Common myeloid progenitor, CD34-positive (primary cell): ENCODE results near the gene MLXIP.

Experiments
- CTCF ChIA-PET: fragments of 350-600 bp; sonication (Branson Sonifier 250); formaldehyde crosslinking; loops from one replicate; lab custom pipeline; 2021; ENCODE audit warnings: antibody characterized with exemption; lab: Charles Lee
- POLR2A ChIA-PET: fragments of 350-600 bp; sonication (Branson Sonifier 250); formaldehyde crosslinking; loops from one replicate; lab custom pipeline; 2021; ENCODE audit warnings: antibody characterized with exemption; lab: Charles Lee
- DNase-seq, 3 donors: peaks; one replicate each; pipeline versions ENCODE4 v3.0.0 to v3.0.0-alpha.2; 2013
- H3K27ac ChIP-seq, 2 experiments: 1 replicate in 1 of 2; 2 replicates in 1 of 2; pipeline ENCODE4 v1.7.0; 2013; ENCODE audit warnings: inconsistent platforms in 2 of 2, low read length in 2 of 2, mild to moderate bottlenecking in 2 of 2, low read depth in 1 of 2, moderate library complexity in 1 of 2; ENCODE audit not compliant: severe bottlenecking in 2 of 2, insufficient read depth in 1 of 2, poor library complexity in 1 of 2
- H3K27me3 ChIP-seq, 5 experiments: replicated peaks in 2 of 5; 1 replicate in 3 of 5; 2 replicates in 2 of 5; pipeline versions ENCODE4 v1.6.1 to v1.7.0; 2013; ENCODE audit warnings: low read length in 4 of 5, mild to moderate bottlenecking in 2 of 5, moderate library complexity in 2 of 5, inconsistent platforms in 1 of 5; ENCODE audit not compliant: insufficient read depth in 5 of 5, control insufficient read depth in 4 of 5
- H3K36me3 ChIP-seq, 4 experiments: 1 replicate in 2 of 4; 2 replicates in 2 of 4; pipeline versions ENCODE4 v1.6.1 to v1.7.0; 2013; ENCODE audit warnings: low read length in 3 of 4, control low read depth in 1 of 4, mild to moderate bottlenecking in 1 of 4; ENCODE audit not compliant: control insufficient read depth in 4 of 4, insufficient read depth in 4 of 4
- H3K4me1 ChIP-seq, 4 experiments: 1 replicate in 3 of 4; 2 replicates in 1 of 4; pipeline versions ENCODE4 v1.6.1 to v1.7.1; 2013; ENCODE audit warnings: low read length in 3 of 4, mild to moderate bottlenecking in 3 of 4, control low read depth in 1 of 4, inconsistent platforms in 1 of 4, moderate library complexity in 1 of 4; ENCODE audit not compliant: control insufficient read depth in 4 of 4, insufficient read depth in 4 of 4; ENCODE audit errors: control extremely low read depth in 1 of 4
- H3K4me3 ChIP-seq, 7 experiments: 1 replicate in 4 of 7; 2 replicates in 3 of 7; pipeline versions ENCODE4 v1.5.1 to v1.7.0; 2013; ENCODE audit warnings: mild to moderate bottlenecking in 7 of 7, low read length in 6 of 7, moderate library complexity in 6 of 7, inconsistent platforms in 2 of 7, low read depth in 2 of 7, control low read depth in 1 of 7; ENCODE audit not compliant: insufficient read depth in 4 of 7, control insufficient read depth in 1 of 7; ENCODE audit errors: extremely low read depth in 1 of 7
- H3K9me3 ChIP-seq, 5 experiments: 1 replicate in 4 of 5; 2 replicates in 1 of 5; pipeline versions ENCODE4 v1.6.1 to v1.7.1; 2013; ENCODE audit warnings: low read length in 4 of 5, mild to moderate bottlenecking in 2 of 5, inconsistent platforms in 1 of 5, low read depth in 1 of 5, moderate library complexity in 1 of 5; ENCODE audit not compliant: control insufficient read depth in 4 of 5, insufficient read depth in 2 of 5; ENCODE audit errors: control extremely low read depth in 1 of 5
- WGBS: methylation state at CpG from one replicate; pipeline ENCODE4 v1.1.5; 2013; ENCODE audit not compliant: insufficient coverage; 5-methylcytosine and 5-hydroxymethylcytosine counted together

Gene MLXIP

DNA sequence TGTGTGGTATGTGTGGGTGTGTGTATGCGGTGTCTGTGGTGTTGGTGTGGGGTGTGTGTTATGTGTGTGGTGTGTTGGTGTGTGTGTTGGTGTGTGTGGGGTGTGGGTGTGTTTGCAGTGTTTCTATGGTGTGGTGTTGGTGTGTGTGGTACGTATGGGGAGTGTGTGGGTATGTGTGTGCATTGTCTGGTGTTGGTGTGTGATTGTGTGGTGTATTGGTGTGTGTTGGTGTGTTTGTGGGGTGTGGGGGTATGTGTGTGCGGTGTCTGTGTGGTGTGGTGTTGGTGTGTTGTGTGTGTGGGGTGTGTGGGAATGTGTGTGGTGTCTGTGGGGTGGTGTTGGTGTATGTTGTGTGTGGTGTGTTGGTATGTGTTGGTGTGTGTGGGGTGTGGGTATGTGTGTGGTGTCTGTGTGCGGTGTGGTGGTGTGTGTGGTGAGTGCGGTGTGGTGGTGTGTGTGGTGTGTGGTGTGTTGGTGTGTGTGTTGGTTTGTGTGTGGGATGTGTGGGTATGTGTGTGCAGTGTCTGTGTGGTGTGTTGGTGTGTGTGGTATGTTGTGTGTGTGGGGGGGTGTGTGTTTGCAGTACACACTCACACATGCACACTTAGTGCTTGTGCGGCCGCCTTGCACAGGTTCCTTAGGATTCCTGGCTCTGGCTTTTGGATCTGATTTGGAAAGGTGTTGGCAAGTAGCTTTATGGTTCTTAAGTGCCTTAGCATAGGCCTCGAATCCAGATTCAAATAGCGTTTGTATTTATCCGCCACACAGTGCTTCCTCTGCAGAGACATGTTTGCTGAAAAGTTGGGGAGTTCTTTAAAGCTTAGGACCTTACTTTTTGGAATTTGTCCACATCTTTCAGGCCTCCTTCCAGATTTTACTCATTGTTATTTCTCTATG lies 16.4 kb downstream of the MLXIP start:
- 67% methylated on average over 6 of the region's 10 CpGs for WGBS
- POLR2A ChIA-PET, result interaction anchor here (0.8 kb wide), 1 partner anchor 9 kb away, joined by 3 read pairs; no protein-coding TSS in a partner anchor
- CTCF ChIA-PET, result interaction anchor here (0.9 to 7.9 kb wide), 5 partner anchors 8 to 130 kb away, joined by 3 to 63 read pairs (median 4); no protein-coding TSS in a partner anchor
- H3K27ac ChIP-seq, result peak overlapping the region in 1 of 2 experiments; percentile 29
- H3K36me3 ChIP-seq, result peaks cover 0 to 4% (median 2%) of the 10 kb centered on the region in 4 experiments
- H3K4me3 ChIP-seq, result no peak overlapping the region
- no peaks in the 10 kb centered on the region for H3K27me3 ChIP-seq
- H3K9me3 ChIP-seq, result no peaks in the 10 kb centered on the region
- peaks cover 1 to 75% (median 51%) of the 10 kb centered on the region in 4 experiments for H3K4me1 ChIP-seq
- DNase-seq, result peak; percentile 57 to 80 (median 60)

- POLR2A ChIA-PET, result interaction anchor here (0.8 kb wide), 1 partner anchor 8 kb away, joined by 3 read pairs; no protein-coding TSS in a partner anchor
- peaks cover 8 to 76% (median 54%) of the 10 kb centered on the region in 4 experiments for H3K4me1 ChIP-seq
- DNase-seq, result no peak
- peak overlapping the region; percentile 21 to 75 for H3K27ac ChIP-seq
- CTCF ChIA-PET, result interaction anchor here (0.9 to 7.9 kb wide), 9 partner anchors 9 to 129 kb away, joined by 3 to 63 read pairs (median 4); no protein-coding TSS in a partner anchor
- no peaks in the 10 kb centered on the region for H3K36me3 ChIP-seq
- H3K27me3 ChIP-seq, result no peaks in the 10 kb centered on the region
- 97% methylated on average over 4 of the region's 9 CpGs for WGBS
- H3K4me3 ChIP-seq, result no peak overlapping the region
- H3K9me3 ChIP-seq, result no peaks in the 10 kb centered on the region
These were observed 17.5 kb downstream of the MLXIP start for GRCh38 chr12:122096014-122096413.

GRCh38 chr12:122096591-122097149 lies 18.1 kb downstream of the MLXIP start:
- Histone ChIP-seq H3K4me3 (no peak overlapping the region), H3K27me3 (no peaks in the 10 kb centered on the region), H3K36me3 (no peaks in the 10 kb centered on the region), H3K27ac (peak overlapping the region; percentile 21 to 75), H3K9me3 (no peaks in the 10 kb centered on the region), H3K4me1 (peaks cover 8 to 75% (median 52%) of the 10 kb centered on the region in 4 experiments)
- ChIA-PET POLR2A (interaction anchor here (0.7 to 0.8 kb wide), 2 partner anchors 8 to 20 kb away, joined by 3 to 4 read pairs; no protein-coding TSS in a partner anchor), CTCF (interaction anchor here (1.0 to 7.9 kb wide), 9 partner anchors 10 to 129 kb away, joined by 3 to 63 read pairs (median 5); partner anchors contain the start of gene MLXIP)
- WGBS, result 80% methylated on average over 12 of the region's 20 CpGs
- DNase-seq, result no peak

DNA sequence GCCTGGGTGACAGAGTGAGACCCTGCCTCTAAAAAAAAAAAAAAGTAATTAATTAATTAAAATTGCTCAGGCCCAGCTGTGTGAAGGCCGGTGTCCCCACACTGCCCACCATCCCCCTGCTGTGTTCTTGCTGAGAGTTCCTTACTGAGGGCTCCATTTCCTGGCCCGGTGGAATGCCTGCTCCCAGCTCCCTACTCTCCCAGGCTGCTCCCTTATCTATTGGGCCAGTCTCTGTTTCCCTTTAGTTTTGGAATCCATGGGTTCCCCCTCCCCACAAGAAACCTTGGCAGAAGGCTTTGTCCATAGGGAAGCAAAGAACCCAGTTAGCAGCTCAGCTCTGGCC lies 19.0 kb downstream of the MLXIP start:
- peak overlapping the region; percentile 13 to 75 for H3K27ac ChIP-seq

DNA sequence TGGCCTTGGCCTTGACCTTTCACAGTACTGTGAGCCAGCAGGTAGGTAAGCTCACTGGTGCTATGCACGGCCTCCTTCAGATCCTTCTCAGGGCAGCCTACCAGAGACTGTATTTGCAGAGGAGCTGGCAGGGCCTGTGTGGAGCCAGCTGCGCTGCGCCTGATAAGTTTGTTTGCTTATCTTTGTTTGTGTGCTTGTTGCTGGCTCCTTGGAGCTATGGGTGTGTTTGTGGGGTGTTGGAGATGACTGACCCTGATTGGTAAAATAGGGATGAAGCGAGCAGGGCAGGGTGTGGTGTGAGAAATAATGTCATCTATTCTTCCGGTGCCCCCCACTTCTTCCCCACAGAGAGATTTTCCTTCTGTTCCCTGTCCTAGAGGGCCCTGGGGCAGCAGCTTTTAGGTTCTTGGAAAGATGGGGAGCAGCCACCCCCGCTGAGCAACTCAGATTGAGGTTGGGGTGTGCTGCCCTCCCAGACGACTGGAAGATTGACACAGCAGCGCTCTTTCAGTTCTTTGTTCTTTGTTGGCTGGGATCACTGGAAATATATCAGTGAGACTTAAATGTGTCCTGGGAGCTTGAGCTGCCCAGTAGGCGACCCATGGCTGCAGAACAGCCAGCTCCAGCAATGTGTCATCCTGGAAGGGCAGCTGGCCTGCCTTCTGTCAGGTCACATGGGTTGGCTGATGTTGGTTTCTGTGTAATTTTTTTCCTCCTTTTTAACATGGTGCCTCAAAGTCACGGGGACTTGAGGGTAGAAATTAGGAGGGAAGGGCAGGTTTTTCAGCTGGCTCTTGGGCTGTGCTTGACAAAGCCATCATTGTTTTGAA lies 19.6 kb downstream of the MLXIP start:
- CTCF ChIA-PET, result interaction anchor here (0.7 to 7.9 kb wide), 9 partner anchors 9 to 31 kb away, joined by 3 to 63 read pairs (median 4); partner anchors contain the start of gene MLXIP
- Histone ChIP-seq H3K4me1 (peaks cover 8 to 67% (median 48%) of the 10 kb centered on the region in 4 experiments), H3K36me3 (no peaks in the 10 kb centered on the region), H3K9me3 (no peaks in the 10 kb centered on the region), H3K27me3 (no peaks in the 10 kb centered on the region), H3K4me3 (peak overlapping the region in 2 of 7 experiments; percentile 14 to 44), H3K27ac (peak overlapping the region; percentile 20 to 75)
- WGBS, result 67% methylated on average over 6 of the region's 10 CpGs
- DNase-seq, result peak; percentile 61 to 89 (median 76)
- POLR2A ChIA-PET, result interaction anchor here (0.6 to 1.2 kb wide), 5 partner anchors 9 to 434 kb away, joined by 3 to 5 read pairs (median 3); no protein-coding TSS in a partner anchor

More for the DNA sequence above, 19.0 kb downstream of the MLXIP start:
- POLR2A ChIA-PET, result interaction anchor here (0.6 to 1.2 kb wide), 5 partner anchors 9 to 434 kb away, joined by 3 to 5 read pairs (median 3); no protein-coding TSS in a partner anchor
- H3K27me3 ChIP-seq, result no peaks in the 10 kb centered on the region
- no peaks in the 10 kb centered on the region for H3K9me3 ChIP-seq
- peak overlapping the region in 2 of 7 experiments; percentile 0 to 44 for H3K4me3 ChIP-seq
- H3K4me1 ChIP-seq, result peaks cover 8 to 72% (median 50%) of the 10 kb centered on the region in 4 experiments
- no peaks in the 10 kb centered on the region for H3K36me3 ChIP-seq
- no peak for DNase-seq
- 79% methylated on average over 2 of the region's 2 CpGs for WGBS
- CTCF ChIA-PET, result interaction anchor here (0.7 to 7.9 kb wide), 10 partner anchors 10 to 34 kb away, joined by 3 to 63 read pairs (median 4); partner anchors contain the start of gene MLXIP

- DNase-seq, result no peak
- H3K27ac ChIP-seq, result peak overlapping the region in 1 of 2 experiments; percentile 75
- no peaks in the 10 kb centered on the region for H3K9me3 ChIP-seq
- 93% methylated on average over 5 of the region's 6 CpGs for WGBS
- H3K4me1 ChIP-seq, result peaks cover 8 to 67% (median 52%) of the 10 kb centered on the region in 4 experiments
- ChIA-PET CTCF (interaction anchor here (1.1 to 7.9 kb wide), 6 partner anchors 13 to 307 kb away, joined by 3 to 63 read pairs (median 22); no protein-coding TSS in a partner anchor), POLR2A (interaction anchor here (0.6 kb wide), 2 partner anchors 45 to 297 kb away, joined by 3 to 6 read pairs; no protein-coding TSS in a partner anchor)
- no peaks in the 10 kb centered on the region for H3K27me3 ChIP-seq
- peak overlapping the region in 3 of 7 experiments; percentile 0 to 54 (median 6) for H3K4me3 ChIP-seq
- no peaks in the 10 kb centered on the region for H3K36me3 ChIP-seq
These were observed 20.8 kb downstream of the MLXIP start for GRCh38 chr12:122099280-122099749.
